CD4-positive, alpha-beta T cell treated with Interleukin-1 beta for 1 hour (primary cell): ENCODE results near the gene OTOP2.
A peak's percentile ranks its signal among the peaks of the same experiment; 100 is the strongest.
"Not testable (repeated sequence)": the region's sequence is repeated elsewhere in the genome, so short reads cannot be mapped to it uniquely, and the experiment has no call there.

Source experiments
- DNase-seq, 2 donors: peaks; one replicate each; pipeline ENCODE4 v3.0.0-alpha.2; 2020 to 2022

Gene OTOP2

DNA sequence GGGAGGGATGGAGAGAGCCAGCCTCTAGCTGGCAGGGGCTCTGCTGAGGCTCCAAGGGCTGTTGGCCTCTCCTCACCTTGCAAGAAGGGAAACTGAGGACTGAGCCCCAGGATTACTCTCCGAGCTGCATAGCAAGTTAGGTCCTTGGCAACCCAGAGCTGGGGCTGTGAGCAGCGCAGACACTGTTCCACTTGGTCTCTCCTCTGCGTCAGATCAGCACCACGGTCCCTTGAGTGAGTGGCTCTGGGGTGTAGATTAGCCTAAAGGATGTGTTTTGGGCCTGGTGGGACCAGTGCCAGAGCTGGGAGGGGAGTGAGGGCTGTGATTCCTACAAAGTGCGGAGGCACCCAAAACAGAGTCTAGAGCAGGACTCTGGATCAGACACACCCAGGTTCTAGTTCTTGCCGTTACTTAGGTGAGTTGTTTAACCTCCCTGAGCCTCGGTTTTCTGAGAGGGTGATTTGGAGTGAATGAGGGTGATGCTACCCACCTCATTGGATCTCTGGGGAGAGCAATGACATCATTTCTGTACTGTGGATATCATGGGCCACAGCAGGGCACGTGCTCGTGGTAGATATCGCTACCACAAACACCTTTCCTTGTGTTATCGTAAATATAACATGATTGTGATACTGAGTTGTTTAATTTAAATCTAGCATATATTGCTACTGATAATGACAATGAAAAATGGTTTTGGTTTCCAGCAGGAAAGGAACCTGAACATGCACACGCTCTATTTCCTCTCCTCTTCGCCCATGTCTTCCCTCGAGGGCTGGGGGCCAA, 22.5 kb upstream of the OTOP2 start:
- no peak for DNase-seq

DNA sequence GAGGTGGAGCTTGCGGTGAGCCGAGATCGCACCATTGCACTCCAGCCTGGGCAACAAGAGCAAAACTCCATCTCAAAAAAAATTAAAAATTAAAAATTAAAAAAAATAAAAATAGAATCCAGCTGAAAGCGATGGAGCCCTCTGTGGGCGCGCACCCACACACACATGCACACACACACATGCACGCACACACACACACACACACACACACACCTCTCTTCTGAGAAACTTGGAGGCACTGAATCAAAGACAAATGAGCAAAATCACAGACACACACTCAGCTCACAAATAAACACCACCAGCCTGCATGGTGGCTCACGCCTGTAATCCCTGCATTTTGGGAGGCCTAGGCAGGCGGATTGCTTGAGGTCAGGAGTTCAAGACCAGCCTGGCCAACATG, 21.0 kb upstream of the OTOP2 start:
- no peak for DNase-seq

DNA sequence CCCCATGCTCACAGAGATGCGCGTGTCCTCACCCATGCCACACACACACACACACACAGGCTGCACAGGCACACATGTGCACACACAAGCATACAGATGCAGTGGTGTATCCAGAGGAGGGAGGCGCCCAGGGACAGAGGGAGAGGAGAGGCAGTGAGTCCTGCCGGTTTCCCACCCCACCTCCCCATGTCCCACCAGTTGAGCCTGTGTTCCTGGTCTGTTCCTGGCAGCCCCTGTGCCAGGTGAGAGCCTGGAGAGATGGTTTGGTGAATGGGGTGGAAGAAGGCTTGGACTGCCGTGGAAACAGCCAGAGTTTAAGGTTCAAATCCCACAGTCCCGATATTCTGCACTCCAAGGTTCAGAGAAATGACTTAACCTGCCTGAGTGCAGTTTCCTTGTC, 20.4 kb upstream of the OTOP2 start:
- no peak for DNase-seq

DNA sequence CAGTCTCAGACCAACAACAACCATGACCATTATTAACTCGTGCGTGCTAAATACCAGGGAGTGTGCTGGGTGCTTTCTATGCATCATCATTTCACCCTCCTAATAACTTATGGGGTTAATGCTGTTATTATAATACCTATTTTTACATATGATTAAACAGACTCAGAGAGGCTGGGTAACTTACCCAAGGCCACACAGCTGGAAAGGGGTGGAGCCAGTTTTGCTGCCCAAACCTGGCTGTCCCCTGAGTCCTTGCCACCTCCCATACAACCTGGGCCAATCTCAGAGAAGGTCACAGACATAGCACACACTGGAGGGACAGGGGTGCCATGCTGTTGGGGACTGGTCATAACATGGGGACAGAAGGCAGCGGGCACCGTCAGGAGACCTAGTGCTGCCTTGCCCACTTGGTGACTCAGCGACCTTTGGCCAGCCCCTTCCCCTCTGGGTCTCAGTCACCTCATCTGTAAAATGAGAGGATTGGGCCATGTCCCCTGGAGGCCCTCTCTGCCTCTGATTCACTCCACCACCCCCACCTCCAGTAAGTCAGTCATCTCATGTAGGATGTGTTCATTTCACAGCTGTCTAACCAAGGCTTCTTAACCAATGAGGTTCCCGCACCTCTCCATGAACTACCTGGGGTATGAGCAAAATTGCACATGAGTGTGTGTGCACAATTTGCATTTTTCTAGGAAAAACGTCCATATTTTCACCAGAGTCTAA, 19.2 kb upstream of the OTOP2 start:
- DNase-seq, result no peak

DNA sequence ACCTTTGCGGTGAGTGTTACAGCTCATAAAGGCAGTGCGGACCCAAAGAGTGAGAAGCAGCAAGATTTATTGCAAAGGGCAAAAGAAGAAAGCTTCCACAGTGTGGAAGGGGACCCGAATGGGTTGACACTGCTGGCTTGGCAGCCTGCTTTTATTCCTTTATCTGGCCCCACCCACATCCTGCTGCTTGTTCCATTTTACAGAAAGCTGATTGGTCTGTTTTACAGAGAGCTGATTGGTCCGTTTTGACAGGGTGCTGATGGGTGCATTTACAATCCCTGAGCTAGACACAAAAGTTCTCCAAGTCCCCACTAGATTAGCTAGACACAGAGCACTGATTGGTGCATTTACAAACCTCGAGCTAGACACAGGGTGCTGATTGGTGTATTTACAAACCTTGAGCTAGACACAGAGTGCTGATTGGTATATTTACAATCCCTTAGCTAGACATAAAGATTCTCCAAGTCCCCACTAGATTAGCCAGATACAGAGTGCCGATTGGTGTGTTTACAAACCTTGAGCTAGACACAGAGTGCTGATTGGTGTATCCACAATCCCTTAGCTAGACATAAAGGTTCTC, 17.8 kb upstream of the OTOP2 start:
- DNase-seq, result not testable (repeated sequence)

DNA sequence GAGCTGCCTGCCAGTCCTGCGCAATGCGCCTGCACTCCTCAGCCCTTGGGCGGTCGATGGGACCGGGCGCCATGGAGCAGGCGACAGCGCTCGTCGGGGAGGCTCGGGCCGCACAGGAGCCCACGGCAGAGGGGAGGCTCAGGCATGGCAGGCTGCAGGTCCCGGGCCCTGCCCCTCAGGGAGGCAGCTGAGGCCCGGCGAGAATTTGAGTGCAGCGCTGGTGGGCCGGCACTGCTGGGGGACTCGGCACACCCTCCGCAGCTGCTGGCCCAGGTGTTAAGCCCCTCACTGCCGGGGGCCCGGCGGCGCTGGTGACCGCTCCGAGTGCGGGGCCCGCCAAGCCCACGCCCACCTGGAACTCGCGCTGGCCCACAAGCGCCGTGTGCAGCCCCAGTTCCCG, 17.1 kb upstream of the OTOP2 start:
- no peak for DNase-seq

DNA sequence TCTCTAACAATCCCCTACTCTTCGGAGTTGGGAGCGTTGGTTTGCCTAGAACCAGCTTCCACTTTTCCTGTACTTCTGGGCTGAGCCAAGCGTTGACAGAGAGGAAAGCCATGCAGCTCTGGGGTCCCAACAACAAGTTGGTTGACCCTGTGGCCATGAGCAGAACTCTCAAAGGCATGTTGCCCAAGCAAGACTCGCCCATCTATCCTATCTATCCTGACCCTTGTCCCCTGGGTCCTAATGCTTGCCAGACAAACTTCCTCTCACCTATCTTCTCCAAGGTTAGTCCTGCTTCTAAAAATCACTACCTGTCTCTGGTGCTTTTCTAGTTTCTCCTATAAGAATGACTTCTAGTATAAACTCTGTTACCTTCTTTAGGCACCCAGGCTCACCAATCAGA, 15.0 kb upstream of the OTOP2 start:
- not testable (repeated sequence) for DNase-seq

DNA sequence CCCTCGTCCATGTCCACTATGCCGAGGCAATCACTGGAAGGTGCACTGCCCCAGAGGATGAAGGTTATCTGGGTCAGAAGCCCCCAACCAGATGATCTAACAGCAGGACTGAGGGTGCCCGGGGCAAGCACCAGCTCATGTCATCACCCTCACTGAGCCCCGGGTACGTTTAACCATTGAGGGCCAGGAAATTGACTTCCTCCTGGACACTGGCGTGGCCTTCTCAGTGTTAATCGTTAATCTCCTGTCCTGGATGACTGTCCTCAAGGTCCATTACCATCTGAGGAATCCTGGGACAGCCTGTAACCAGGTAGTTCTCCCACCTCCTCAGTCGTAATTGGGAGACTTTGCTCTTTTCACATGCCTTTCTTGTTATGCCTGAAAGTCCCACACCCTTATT, 12.7 kb upstream of the OTOP2 start:
- not testable (repeated sequence) for DNase-seq

DNA sequence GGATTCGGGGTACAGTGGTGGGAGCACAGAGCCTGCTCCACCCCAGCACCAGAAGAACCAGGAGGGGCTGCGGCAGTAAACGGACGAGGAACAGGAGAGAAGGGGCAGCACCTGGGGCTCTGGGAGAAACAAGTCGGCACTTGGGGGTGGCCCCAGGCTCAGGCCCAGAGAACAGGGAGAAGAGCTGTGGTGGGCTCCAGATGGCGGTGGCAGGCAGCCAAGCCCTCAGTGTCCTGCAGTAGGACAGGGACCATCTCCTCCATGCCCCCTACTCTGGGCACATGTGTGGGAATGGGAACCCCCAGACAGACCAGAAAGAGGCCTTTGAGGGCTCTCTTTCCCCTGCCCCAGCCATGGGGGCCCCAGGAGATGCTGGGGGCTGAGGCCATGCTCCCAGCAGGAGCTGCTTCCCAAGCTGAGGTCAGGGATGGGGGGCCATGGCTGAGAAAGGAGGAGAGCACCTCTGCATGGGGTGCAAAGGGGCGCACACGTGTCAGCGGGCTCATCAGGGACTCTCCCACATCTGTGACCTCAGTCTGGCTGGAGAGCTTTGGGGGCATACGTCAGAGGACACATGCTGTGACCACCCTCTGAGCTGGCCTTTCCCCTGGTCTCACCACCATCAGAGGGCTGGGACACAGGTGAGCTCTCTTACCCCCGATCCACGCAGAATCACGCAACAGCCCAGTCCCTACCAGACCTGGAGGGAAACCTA, 7.8 kb upstream of the OTOP2 start:
- no peak for DNase-seq

DNA sequence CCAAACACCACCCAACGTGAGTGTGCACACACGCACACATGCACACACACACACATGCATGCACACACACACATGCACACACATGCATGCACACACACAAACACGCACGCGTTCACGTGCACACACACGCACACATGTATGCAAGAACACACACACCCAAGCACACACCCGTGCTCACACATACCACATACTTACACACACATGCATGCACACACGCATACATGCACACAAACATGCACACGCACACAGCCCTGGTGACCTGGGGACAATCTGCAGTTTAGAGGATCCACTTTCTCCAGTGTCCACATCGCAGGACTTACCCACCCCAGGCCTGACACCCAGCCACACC, 7.2 kb upstream of the OTOP2 start:
- DNase-seq, result no peak

DNA sequence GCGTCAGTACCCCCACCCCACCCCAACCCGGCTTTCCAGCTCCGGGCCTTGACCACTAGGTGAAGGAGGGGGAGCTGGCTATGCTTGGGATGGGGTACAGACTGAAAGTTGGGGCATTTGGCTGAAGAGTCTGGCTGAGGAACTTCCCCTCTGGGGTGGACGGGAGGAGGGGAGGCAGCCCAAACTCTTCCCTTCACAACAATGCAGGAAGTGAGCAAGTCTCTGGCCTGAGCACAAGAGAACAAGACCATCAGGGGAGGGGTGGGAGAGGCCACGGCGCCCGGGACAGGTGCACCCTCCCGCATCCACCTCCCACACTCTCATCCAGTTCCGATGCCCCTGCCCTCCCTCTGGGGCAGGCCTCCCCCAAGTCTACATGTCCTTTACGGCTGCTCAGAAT, 6.6 kb upstream of the OTOP2 start:
- peak in 1 of 2 donors; percentile 18 for DNase-seq

DNA sequence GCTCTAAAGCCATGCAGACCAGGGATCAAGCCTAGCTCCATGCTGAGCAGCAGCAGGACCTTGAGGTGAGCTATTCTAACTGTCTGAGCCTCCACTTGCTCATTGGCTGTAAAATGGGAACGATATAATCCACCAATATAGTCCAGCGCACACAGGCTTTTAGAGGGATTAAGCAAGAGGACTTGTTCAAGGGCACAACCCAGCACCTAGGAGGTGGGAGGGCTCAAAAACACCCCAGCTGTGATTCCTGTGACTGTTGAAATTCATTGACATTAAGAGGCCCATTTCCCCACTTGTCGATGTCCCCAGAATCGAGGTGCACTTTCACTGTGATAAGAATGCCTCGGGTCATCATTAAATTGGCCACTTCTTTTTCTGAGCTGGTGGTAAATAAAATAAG, 5.2 kb upstream of the OTOP2 start:
- no peak for DNase-seq

DNA sequence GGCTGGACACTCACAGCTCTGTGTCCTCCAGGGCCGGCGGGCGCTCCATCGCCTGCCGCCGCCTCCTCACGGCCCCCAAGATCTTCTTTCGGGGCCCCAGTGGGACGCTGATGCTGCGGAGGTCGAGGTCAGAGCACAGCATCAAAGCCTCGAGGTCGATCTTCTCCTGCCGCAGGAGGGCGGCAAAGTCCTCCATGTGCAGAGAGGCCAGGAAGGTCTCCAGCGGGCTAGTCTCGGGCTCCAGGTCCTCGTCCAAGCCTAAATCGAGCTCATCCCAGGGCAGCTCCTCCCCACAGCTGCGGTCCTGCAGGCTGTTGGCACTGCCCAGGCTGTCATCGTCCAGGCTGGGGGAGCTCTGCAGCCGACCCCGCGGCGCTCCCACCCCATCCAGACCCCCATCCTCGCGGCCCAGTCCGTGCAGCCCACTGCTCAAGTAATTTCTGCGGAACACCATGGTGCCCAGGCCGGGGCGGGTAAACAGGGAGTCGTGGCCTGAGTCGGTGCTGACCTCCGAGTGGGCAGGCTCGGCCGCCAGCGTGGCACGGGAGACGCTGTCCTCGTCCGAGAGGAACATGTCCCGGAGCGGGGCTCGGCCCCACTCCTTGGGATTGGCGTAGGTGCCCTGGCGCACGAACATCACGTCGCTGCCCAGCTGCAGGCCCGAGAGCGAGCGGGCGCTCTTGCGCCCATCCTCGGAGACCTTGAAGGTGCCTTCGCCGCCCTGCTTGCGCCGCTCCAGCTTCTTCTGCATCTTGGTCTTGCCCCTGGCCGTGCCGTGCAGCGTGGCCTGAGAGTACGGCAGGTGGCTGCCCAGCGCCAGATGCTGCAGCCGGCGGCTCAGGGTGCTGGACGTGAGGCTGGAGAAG, 4.4 kb upstream of the OTOP2 start:
- no peak for DNase-seq

DNA sequence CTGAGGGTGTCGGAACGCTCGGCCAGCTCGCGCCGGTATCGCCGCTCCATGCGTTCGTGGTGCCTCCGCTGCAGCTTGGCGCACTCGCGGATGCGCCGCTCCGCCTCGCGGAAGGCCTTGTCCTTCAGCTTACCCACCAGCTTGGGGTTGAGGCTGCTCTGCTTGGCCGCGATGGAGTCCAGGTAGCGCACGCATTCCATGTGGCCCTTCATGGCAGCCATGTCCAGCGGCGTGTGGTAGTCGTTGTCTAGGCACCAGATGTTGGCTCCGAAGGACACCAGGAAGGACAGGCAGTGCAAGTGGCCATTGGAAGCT, 3.8 kb upstream of the OTOP2 start:
- no peak for DNase-seq

DNA sequence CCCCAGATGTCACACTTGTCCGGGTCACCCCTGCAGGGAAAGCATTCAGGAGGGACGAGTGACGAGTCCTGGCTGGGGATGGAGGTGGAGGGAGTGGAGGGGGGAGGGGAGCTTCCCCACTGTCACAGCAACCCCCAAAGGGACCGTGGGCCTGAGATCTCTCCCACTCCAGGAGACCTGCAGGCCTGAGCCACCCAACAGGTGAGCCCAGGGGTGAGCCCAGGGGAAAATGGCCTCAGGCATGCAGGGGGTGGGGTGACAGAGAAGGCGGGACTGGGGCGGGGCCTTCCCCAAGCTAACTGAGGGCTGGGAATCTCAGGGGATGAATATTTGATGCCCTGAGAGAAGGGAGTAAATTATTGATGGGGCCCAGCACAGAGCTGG, 3.4 kb upstream of the OTOP2 start:
- DNase-seq, result no peak

DNA sequence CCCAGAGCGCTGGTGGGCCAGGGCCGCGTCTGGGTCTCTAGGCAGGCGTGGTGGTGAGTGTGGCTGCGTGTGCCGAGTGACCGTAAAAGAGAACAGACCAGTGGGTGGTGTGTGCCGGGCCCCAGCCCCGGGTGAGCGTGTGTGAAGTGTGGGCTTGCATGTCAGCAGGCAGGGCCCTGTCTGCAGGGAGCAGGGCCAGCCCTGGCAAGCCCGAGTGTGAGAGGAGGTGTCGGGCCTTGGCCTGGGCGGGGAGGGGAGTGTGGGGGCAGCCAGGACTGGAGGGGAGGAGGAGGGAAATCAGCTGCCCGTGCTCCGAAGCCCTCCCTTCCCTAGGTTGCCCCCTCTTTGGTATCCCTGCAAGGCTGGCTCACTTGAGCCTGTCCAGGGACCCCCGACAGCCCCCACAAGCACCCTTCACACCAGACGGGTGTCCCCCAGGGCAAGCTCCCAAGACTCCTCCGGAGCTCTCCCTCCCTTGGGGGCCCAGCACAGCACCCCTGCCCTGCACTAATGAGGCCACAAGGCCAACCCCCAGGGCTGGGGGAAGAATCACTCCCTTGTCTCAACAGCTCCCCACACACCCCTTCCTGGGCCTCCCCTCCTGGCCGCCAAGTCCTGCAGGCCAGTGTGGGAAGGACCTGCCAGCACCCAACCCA, 2.9 kb upstream of the OTOP2 start:
- no peak for DNase-seq

DNA sequence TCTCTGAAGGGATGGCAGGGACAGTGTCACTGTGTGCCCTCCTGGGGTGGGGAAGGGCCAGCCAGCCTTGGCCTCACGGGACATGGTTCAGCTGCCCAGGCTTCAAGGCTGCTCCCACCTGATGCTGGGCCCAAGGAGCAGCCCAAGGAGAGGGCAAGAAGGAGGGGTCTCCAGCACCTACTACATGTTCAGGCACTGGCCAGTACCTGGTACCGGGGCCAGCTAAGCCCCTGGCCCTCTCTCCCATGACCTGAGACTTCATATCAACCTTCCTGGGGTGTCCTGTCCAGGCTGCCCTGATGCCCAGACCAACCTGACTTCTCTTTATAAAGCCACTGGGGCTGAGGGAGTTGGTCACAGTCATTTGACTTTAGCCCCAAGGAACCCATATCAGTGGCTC, 2.3 kb upstream of the OTOP2 start:
- no peak for DNase-seq

DNA sequence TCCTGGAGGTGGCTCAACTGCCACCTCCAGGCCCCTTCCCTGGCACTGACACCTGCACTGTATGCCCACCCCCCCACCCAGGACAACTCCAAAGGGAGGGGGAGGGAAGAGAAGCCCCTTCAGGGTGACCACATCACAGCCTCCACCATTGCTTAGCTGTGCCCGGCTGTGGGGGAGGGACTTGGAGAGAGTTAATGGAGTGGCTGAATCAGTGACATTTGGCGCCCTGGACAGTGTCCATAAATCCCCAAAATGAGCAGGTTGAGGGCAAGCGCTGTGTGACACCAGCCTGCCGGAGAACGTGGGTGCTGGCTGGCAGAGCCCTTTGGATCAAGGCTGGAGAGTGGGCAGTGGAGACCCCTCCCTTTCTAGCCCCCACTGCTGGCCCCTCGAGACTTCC, 1.9 kb upstream of the OTOP2 start:
- no peak for DNase-seq

DNA sequence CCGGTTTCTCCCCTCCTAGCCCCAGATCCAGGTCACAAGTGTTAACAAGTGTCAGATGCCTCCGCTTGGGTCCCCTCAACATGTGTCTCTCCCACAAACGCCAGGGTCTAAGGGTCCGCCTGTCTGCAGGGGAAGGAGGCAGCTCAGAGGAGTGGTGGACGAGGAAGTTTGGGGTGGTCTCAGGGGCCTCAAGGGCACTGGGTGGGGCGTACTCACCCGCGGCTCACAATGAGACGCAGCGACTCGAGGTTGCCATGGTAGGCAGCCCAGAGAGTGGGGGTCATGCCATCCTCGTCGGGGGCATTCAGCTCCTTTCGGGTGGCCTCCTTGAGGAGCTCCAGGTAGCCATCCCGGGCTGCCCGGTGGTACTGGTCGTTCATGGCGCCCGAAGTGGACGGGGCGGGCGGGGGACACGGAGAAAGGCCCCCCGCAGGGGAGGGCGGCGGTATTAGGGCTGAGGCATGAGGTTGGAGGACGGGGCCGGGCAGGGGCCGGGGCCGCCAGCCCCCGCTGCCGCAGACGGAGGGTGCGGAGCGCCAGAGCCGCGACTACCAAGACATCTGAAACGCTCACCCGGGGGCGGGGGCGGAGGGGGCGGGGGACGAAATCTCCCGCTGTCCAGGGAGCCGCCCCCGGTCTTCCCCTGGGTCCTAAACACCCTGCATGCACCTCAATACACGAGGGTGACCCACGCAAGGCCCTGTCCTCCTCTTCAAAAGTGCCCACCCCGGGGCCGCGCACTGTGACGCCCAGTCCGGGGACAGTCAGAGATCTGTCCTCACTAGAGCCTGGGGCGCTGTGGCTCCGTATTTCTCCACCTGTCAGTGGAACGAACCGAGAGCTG, 1.2 kb upstream of the OTOP2 start, which contains the start of gene USH1G:
TSS of gene USH1G (minus strand) at position 562 of the 844 bp plus-strand sequence. CDS start at position 380, 182 bp downstream.
- peak in 1 of 2 donors; percentile 4 for DNase-seq

DNA sequence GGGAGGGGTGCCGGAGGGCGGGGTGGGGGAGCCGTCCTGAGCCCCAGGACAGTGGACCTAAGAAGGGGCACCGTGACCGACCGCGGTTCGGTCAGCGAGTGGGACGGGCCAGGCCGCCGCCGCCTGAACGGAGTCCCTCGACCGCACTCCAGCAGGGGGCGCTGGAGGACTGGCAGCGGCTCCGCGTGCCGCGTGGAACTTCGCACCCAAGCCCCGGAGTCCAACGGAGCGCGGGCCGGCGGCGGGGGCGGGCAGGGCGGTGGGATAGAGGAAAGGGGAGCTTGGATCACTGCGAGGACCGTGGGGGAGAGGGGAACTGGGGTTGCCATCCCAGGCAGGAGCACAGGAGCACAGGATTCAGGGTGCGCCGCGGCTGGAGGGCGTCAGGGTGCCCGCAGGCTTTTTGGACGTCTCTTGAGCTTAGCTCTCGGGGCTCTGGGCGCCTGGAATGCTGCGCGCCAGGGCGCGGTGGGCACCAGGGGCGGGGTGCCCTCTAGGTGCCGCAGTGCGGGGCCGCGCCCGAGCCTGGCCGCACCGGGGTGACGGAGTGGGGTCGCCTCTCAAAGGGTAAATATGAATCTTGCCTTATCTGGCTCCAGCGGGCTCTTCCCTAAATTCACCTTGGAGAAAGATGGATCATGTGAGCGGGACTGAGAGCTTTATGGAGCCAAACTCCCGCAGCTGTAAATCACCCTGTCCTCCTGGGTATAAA, 379 bp upstream of the OTOP2 start:
- peak; percentile 68 to 69 for DNase-seq

DNA sequence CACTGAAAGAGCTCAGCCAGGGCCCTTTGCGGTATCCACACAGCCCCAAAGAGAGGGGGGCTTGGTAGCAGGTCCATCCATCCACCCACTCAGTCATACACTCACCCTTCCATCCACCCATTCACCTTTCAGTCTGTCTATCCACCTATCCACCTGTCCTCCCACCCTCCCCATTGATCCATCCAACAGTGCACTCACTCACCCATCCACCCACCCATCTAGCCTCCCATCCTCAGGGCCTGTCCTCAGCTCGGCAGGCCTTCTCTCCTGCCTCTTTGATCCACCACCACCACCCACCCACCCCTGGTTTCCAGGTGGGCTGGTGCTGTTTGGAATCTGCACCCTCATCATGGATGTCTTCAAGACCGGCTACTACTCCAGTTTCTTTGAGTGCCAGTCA, 1.2 kb downstream of the OTOP2 start:
- no peak for DNase-seq
